K562 (cell line): Measurements from ENCODE around the gene DEFB127. TPM values are rescaled to one million over a fixed set of nuclear protein-coding genes. Genes with fewer than 3 reads are reported as not detected.

Experiments used
- ATAC-seq: fragments of 200-7000 bp; cut with Tn5 transposase; 3 replicates; pipeline ENCODE4 v1.9.1; 2020; ENCODE audit warnings: moderate library complexity
- BruUV-seq: library from RNA; stranded (reverse); fragments of 400-500 nt; replicated peaks from 2 replicates; lab custom pipeline; 2021; lab: Mats Ljungman, UMichigan
- CTCF ChIA-PET: fragments of 300-600 bp; formaldehyde crosslinking; extraction: SDS; loops from one replicate; lab custom pipeline; 2021; ENCODE audit warnings: low intra/inter-chr PET ratio; lab: Yijun Ruan, JAX
- POLR2A ChIA-PET: fragments of 300-600, 350-650 bp; sonication (Branson Sonifier 250); formaldehyde crosslinking; extraction: SDS; loops from one replicate; lab custom pipeline; 2021; ENCODE audit warnings: antibody characterized with exemption, inconsistent platforms; lab: Yijun Ruan, JAX
- DNase-seq, 4 experiments: peaks; one replicate each; pipeline versions ENCODE4 v3.0.0 to v3.0.0-alpha.2; 2011 to 2018; ENCODE audit warnings: low spot score in 3 of 4, mixed read lengths in 3 of 4; ENCODE audit errors: extremely low read depth in 1 of 4
- FAIRE-seq: peaks from 2 replicates; lab custom pipeline; 2011; peaks lifted over from hg19 to GRCh38; lab: Jason Lieb, UNC
- H2AFZ ChIP-seq: 2 replicates; pipeline ENCODE4 v1.6.0; 2011; ENCODE audit warnings: low read depth, low read length, control low read depth, inconsistent platforms
- H3K27ac ChIP-seq: fragments of 200-600 bp; 3 replicates; pipeline ENCODE4 v1.8.0; 2011; ENCODE audit warnings: low read depth, mild to moderate bottlenecking, control low read depth, inconsistent platforms, low read length, moderate library complexity, mixed read lengths; ENCODE audit errors: extremely low read depth
- H3K27me3 ChIP-seq, 2 experiments: fragments of 300-600 bp in 1 of 2; 2 replicates in 1 of 2; 3 replicates in 1 of 2; pipeline versions ENCODE4 v1.6.0 to v1.8.0; 2011; ENCODE audit warnings: inconsistent platforms in 2 of 2, low read length in 2 of 2, mild to moderate bottlenecking in 1 of 2, mixed read lengths in 1 of 2, moderate library complexity in 1 of 2; ENCODE audit not compliant: control insufficient read depth in 2 of 2, insufficient read depth in 2 of 2
- H3K36me3 ChIP-seq: fragments of 300-600 bp; 3 replicates; pipeline ENCODE4 v1.8.0; 2011; ENCODE audit warnings: mild to moderate bottlenecking, low read length, inconsistent platforms; ENCODE audit not compliant: control insufficient read depth, insufficient read depth
- H3K4me1 ChIP-seq, 2 experiments: fragments of 200-600 bp in 1 of 2; replicated peaks in 1 of 2; 2 replicates in 1 of 2; 3 replicates in 1 of 2; pipeline versions ENCODE4 v1.5.1 to v1.8.0; 2011; ENCODE audit warnings: inconsistent platforms in 2 of 2, low read length in 2 of 2, mild to moderate bottlenecking in 1 of 2, mixed read lengths in 1 of 2, moderate library complexity in 1 of 2; ENCODE audit not compliant: control insufficient read depth in 2 of 2, insufficient read depth in 2 of 2
- H3K4me2 ChIP-seq: 2 replicates; pipeline ENCODE4 v1.6.1; 2011; ENCODE audit warnings: low read length, control low read depth, inconsistent platforms, mixed read lengths; ENCODE audit not compliant: insufficient read depth
- H3K4me3 ChIP-seq: fragments of 200-600 bp; sonication (generic), shearing (Covaris generic); 2 replicates; pipeline ENCODE4 v1.5.1; 2016; ENCODE audit warnings: control low read depth, inconsistent platforms
- H3K79me2 ChIP-seq: fragments of 200-600 bp; 3 replicates; pipeline ENCODE4 v1.8.0; 2011; ENCODE audit warnings: low read length, inconsistent platforms; ENCODE audit not compliant: control insufficient read depth, insufficient read depth
- H3K9ac ChIP-seq, 2 experiments: 2 replicates each; pipeline versions ENCODE4 v1.6.0 to v1.6.1; 2011; ENCODE audit warnings: low read depth in 2 of 2, low read length in 2 of 2, control low read depth in 1 of 2, inconsistent platforms in 1 of 2, mild to moderate bottlenecking in 1 of 2, mixed read lengths in 1 of 2; ENCODE audit not compliant: insufficient read depth in 1 of 2
- H3K9me1 ChIP-seq: one replicate; pipeline ENCODE4 v1.6.0; 2011; ENCODE audit warnings: inconsistent platforms, mild to moderate bottlenecking, low read length, moderate library complexity; ENCODE audit not compliant: control insufficient read depth, insufficient read depth
- H3K9me3 ChIP-seq: replicated peaks from 2 replicates; pipeline ENCODE4 v1.5.1; 2011; ENCODE audit warnings: low read depth, low read length, inconsistent platforms; ENCODE audit not compliant: control insufficient read depth, insufficient read depth
- H4K20me1 ChIP-seq: replicated peaks from 2 replicates; pipeline ENCODE4 v1.6.1; 2011; ENCODE audit warnings: low read length, inconsistent platforms, mixed read lengths; ENCODE audit not compliant: control insufficient read depth, insufficient read depth
- ETV6 ChIP-seq, 3 experiments: fragments of 150-350 bp in 1 of 3; sonication (generic) in 1 of 3; formaldehyde crosslinking in 1 of 3; IDR thresholded peaks; 2 replicates each; pipeline versions ENCODE4 v1.6.1 to v1.8.0; 2014 to 2022; ENCODE audit warnings: borderline replicate concordance in 2 of 3, low read depth in 2 of 3, antibody characterized with exemption in 1 of 3, low read length in 1 of 3, mild to moderate bottlenecking in 1 of 3, missing genetic modification reagents in 1 of 3
- JUN ChIP-seq, 2 experiments: sonication (generic) in 1 of 2; formaldehyde crosslinking in 1 of 2; IDR thresholded peaks; 2 replicates each; pipeline versions ENCODE4 v1.6.1 to v1.8.0; 2012 to 2022; ENCODE audit warnings: borderline replicate concordance in 2 of 2, mild to moderate bottlenecking in 2 of 2, improper control_type of control experiment in 1 of 2, low read depth in 1 of 2, low read length in 1 of 2, missing genetic modification reagents in 1 of 2
- KLF10 ChIP-seq: fragments of 250-450 bp; sonication (Bioruptor Pico); IDR thresholded peaks from 2 replicates; pipeline ENCODE4 v1.6.1; 2021; ENCODE audit warnings: matching md5 sums
- POLR2AphosphoS2 ChIP-seq: IDR thresholded peaks from 2 replicates; pipeline ENCODE4 v1.6.1; 2012; ENCODE audit warnings: low read length, improper control_type of control experiment
- RB1 ChIP-seq: fragments of 450-650 bp; IDR thresholded peaks from 2 replicates; pipeline ENCODE4 v1.6.1; 2017; ENCODE audit warnings: low read depth, mild to moderate bottlenecking
- RBFOX2 ChIP-seq: fragments of 200-400 bp; formaldehyde crosslinking; IDR thresholded peaks from 2 replicates; pipeline ENCODE4 v1.6.1; 2017; ENCODE audit warnings: low read depth, mild to moderate bottlenecking, low read length, moderate library complexity
- RBM39 ChIP-seq: fragments of 200-400 bp; formaldehyde crosslinking; optimal IDR thresholded peaks from 2 replicates; pipeline ENCODE3; 2018; ENCODE audit warnings: low read depth, low read length
- RFX1 ChIP-seq: fragments of 450-650 bp; IDR thresholded peaks from 2 replicates; pipeline ENCODE4 v1.6.1; 2016; ENCODE audit warnings: mild to moderate bottlenecking, moderate library complexity
- ZC3H11A ChIP-seq: IDR thresholded peaks from 2 replicates; pipeline ENCODE4 v1.6.1; 2012; ENCODE audit warnings: low read depth, low read length, improper control_type of control experiment
- ZNF24 ChIP-seq: fragments of 450-650 bp; IDR thresholded peaks from 2 replicates; pipeline ENCODE4 v1.6.1; 2016
- ZNF311 ChIP-seq: fragments of 250-450 bp; sonication (Bioruptor Pico); IDR thresholded peaks from 2 replicates; pipeline ENCODE4 v1.4.0; 2020; ENCODE audit warnings: mild to moderate bottlenecking, moderate library complexity
- ZNF431 ChIP-seq: sonication (generic); formaldehyde crosslinking; IDR thresholded peaks from 2 replicates; pipeline ENCODE4 v1.8.0; 2022; ENCODE audit warnings: mild to moderate bottlenecking, missing genetic modification reagents
- WGBS: fragments of 100-300 bp; shearing (Covaris generic); methylation state at CpG from one replicate; pipeline ENCODE4 v1.1.6; 2016; ENCODE audit warnings: low coverage, mixed read lengths; ENCODE audit not compliant: insufficient coverage; ENCODE audit errors: missing lambda C conversion rate; 5-methylcytosine and 5-hydroxymethylcytosine counted together
- in situ Hi-C: fragments of 300-500 bp; cut with MboI; formaldehyde crosslinking; loops from 4 replicates; pipeline ENCODE4 v1.15.0; 2018; ENCODE audit warnings: inconsistent platforms, mixed read lengths
- intact Hi-C: fragments of 100-400 bp; cut with micrococcal nuclease; formaldehyde crosslinking; loops from 2 replicates; pipeline ENCODE4 v1.14.2; 2022
- polyA plus RNA-seq, 8 experiments: library from polyadenylated mRNA; depleted of rRNA in 4 of 8; stranded (reverse) in 5 of 8; unstranded in 3 of 8; fragments of >200 nt; fragmentation: Nextera tagmentation in 2 of 8; fragmentation: Illumina TruSeq in 1 of 8; extraction: Ambion mirVana in 2 of 8; extraction: Trizol in 1 of 8; gene quantifications; 2 replicates each; pipeline versions ENCODE4 v1.2.1 to v1.2.3, GENCODE V29; 2011 to 2014; ENCODE audit warnings: inconsistent platforms in 1 of 8, missing spikeins in 1 of 8
- total RNA-seq, 7 experiments: library from RNA; depleted of rRNA in 6 of 7; stranded (reverse); fragments of >200 nt in 6 of 7; fragmentation: Illumina TruSeq in 2 of 7; extraction: Trizol in 2 of 7; gene quantifications; 2 replicates each; pipeline versions ENCODE4 v1.2.1 to v1.2.3, GENCODE V29; 2011 to 2021; ENCODE audit warnings: low replicate concordance in 1 of 7
- TF ChIP-seq, protein P1 (sequence below): sonication (generic); formaldehyde crosslinking; IDR thresholded peaks from 2 replicates; pipeline ENCODE4 v1.8.1; 2022; ENCODE audit warnings: missing genetic modification reagents
- TF ChIP-seq, protein P2 (sequence below): IDR thresholded peaks from 2 replicates; pipeline ENCODE4 v1.6.1; 2012; ENCODE audit warnings: low read depth, low read length, improper control_type of control experiment, borderline replicate concordance
- TF ChIP-seq, protein P3 (sequence below): fragments of 250-450 bp; sonication (Bioruptor Pico); IDR thresholded peaks from 2 replicates; pipeline ENCODE4 v1.8.0; 2022; ENCODE audit warnings: inconsistent platforms, mild to moderate bottlenecking, moderate library complexity, borderline replicate concordance

DEFB127 gene
- total and polyA plus RNA-seq, 9 of the 15 experiments (the other 6 are each of a cell fraction or from before 2014, with no cell fraction given), result not detected

DNA sequence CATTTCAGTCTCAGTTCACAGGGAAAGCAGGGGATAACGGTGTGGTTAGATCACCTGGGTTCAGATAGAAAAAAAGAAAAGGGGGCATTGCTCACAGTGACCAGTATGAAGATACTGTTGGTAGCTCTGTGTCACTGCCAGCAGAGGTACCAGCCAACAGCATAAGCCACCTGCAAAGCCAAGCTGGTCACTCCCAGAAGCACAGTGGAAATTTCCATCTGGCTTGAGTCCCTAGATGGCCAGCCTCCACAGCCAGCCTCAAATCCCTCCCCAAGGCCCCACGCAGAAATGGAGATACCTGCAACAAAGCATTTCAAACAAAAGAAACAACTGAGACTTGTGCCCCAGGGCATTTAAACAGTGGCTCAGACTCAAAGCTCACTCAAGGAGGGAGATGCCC is 11.6 kb downstream of the DEFB127 start:
- CTCF ChIA-PET, result no interaction called here
- POLR2A ChIA-PET, result no interaction called here
- H3K79me2 ChIP-seq, result no peaks in the 10 kb centered on the region
- in situ Hi-C loops (no loop called here), intact Hi-C loops (no loop called here)
- no peak for TF ChIP-seq KLF10 (CRISPR knock-in tag)
- no peak for TF ChIP-seq POLR2AphosphoS2
- no peak for TF ChIP-seq ZC3H11A
- no peak for TF ChIP-seq RB1
- no peak for TF ChIP-seq RBFOX2
- TF ChIP-seq, protein P1, sequence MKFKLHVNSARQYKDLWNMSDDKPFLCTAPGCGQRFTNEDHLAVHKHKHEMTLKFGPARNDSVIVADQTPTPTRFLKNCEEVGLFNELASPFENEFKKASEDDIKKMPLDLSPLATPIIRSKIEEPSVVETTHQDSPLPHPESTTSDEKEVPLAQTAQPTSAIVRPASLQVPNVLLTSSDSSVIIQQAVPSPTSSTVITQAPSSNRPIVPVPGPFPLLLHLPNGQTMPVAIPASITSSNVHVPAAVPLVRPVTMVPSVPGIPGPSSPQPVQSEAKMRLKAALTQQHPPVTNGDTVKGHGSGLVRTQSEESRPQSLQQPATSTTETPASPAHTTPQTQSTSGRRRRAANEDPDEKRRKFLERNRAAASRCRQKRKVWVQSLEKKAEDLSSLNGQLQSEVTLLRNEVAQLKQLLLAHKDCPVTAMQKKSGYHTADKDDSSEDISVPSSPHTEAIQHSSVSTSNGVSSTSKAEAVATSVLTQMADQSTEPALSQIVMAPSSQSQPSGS (CRISPR knock-in tag), result no peak
- TF ChIP-seq ZNF431 (CRISPR knock-in tag), result no peak
- TF ChIP-seq, protein P2, sequence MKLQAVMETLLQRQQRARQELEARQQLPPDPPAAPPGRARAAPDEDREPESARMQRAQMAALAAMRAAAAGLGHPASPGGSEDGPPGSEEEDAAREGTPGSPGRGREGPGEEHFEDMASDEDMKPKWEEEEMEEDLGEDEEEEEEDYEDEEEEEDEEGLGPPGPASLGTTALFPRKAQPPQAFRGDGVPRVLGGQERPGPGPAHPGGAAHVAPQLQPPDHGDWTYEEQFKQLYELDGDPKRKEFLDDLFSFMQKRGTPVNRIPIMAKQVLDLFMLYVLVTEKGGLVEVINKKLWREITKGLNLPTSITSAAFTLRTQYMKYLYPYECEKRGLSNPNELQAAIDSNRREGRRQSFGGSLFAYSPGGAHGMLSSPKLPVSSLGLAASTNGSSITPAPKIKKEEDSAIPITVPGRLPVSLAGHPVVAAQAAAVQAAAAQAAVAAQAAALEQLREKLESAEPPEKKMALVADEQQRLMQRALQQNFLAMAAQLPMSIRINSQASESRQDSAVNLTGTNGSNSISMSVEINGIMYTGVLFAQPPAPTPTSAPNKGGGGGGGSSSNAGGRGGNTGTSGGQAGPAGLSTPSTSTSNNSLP, result no peak
- TF ChIP-seq JUN (IDR thresholded peaks at IDR 0.05; ENCODE audit: borderline replicate concordance, low read depth, low read length), result no peak
- no peak for TF ChIP-seq JUN (CRISPR knock-in tag; IDR thresholded peaks at IDR 0.05; ENCODE audit: borderline replicate concordance)
- TF ChIP-seq ZNF24, result no peak
- TF ChIP-seq RBM39, result no peak
- no peak for TF ChIP-seq ZNF311
- TF ChIP-seq ETV6 (IDR thresholded peaks at IDR 0.05; ENCODE audit: borderline replicate concordance in 1 of 2, low read depth in 2 of 2, low read length in 1 of 2), result no peak
- no peak for TF ChIP-seq ETV6 (CRISPR knock-in tag; IDR thresholded peaks at IDR 0.05; ENCODE audit: borderline replicate concordance)
- TF ChIP-seq RFX1, result no peak
- TF ChIP-seq, protein P3, sequence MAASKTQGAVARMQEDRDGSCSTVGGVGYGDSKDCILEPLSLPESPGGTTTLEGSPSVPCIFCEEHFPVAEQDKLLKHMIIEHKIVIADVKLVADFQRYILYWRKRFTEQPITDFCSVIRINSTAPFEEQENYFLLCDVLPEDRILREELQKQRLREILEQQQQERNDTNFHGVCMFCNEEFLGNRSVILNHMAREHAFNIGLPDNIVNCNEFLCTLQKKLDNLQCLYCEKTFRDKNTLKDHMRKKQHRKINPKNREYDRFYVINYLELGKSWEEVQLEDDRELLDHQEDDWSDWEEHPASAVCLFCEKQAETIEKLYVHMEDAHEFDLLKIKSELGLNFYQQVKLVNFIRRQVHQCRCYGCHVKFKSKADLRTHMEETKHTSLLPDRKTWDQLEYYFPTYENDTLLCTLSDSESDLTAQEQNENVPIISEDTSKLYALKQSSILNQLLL (CRISPR knock-in tag), result no peak
- WGBS, result 0% methylated on average over 2 of the region's 2 CpGs
- DNase-seq (no peak), ATAC-seq (no peak), FAIRE-seq (no peak)
- H3K4me2 ChIP-seq, result no peak overlapping the region
- no TSS peak for BruUV-seq
- no peaks in the 10 kb centered on the region for H3K9me1 ChIP-seq
- H3K4me3 ChIP-seq, result no peak overlapping the region
- H2AFZ ChIP-seq, result no peak overlapping the region
- H3K9me3 ChIP-seq, result no peaks in the 10 kb centered on the region
- H3K27me3 ChIP-seq, result no peaks in the 10 kb centered on the region; a peak in 4 of 5 replicates
- H4K20me1 ChIP-seq, result no peaks in the 10 kb centered on the region
- no peak overlapping the region for H3K9ac ChIP-seq
- no peaks in the 10 kb centered on the region for H3K36me3 ChIP-seq
- H3K4me1 ChIP-seq, result no peaks in the 10 kb centered on the region; a peak in 1 of 5 replicates
- H3K27ac ChIP-seq, result no peak overlapping the region
